Hematopoietic multipotent progenitor cell treated with erythropoietin and hydrocortisone succinate and interleukin-3 and kit ligand, for 15 days (in vitro differentiated cells): ENCODE results near the gene BMP15.
A peak's percentile ranks its signal among the peaks of the same experiment; 100 is the strongest.

Experiments used
- DNase-seq: peaks from one replicate; pipeline ENCODE4 v3.0.0-alpha.2; 2015; ENCODE audit warnings: low spot score

BMP15 gene

GRCh38 chrX:50910685-50911176, at the start of gene BMP15:
Gene BMP15 (plus strand): TSS chrX:50910735. CDS start chrX:50910784, 49 bp downstream.
- no peak for DNase-seq

GRCh38 chrX:50863471-50863870, 47.1 kb upstream of the BMP15 start:
- DNase-seq, result no peak

DNA sequence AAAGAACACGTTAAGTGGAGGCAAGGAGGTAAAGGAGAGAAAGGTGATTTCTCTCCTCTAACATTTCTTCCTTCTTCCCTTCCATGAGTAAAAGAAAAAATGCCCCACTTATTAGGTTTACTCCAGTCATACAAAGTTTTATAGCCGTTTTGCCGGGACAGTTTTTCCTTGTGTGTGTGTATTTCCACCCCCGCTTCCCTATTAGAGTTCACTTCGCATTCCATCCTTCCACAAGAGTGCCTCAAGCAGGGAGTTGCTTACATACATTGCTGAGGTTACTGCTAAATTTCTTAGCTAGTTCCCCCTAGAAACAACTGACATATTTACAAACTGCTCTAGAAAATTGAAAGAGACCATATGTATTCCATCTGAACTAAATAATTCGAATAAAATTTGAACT, 45.2 kb upstream of the BMP15 start:
- no peak for DNase-seq

DNA sequence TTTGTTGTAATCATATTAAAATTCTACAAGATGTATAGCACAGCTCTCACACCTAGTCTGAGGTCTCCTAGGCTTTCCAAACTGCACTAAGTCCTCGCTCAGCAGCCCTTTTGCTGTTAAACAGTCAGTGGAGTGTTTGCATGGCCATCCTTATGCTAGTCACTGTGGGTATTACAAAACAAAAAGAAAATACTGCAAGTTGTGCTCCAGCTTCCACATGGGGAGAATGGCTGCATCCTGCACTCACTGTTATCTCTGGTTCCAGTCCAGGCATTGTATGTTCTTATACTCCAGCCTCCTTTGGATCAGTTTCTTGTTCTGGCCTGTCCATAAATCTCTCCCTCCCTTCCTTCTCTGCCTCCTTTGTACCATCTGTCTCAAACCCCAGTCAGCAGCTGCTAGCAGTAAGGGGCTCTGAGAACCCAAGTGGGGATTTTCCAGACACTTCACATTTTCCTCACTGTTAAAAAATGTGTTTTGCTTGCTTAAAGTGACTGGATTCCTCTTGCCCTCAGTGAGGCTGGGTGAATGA, 38.5 kb upstream of the BMP15 start:
- DNase-seq, result no peak

DNA sequence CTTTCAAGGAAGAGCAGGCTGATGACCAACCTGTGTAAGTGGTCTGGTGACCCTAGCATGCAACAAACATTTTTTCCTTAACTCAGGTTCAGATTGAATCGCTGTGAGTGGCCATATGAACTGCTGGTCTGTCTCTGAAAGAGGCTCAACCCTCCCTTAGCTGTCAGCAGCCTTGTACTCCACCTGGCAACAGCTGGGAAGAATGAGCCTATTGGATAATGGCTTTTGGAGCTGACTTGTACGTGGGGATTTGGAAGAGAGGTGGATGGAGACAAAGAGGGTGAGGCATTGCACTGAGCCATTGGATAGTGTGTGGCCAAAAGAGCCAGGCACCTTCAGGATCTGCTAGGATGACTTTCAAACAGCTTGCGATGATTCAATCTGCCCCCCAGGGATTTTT, 35.7 kb upstream of the BMP15 start:
- no peak for DNase-seq

- DNase-seq, result no peak
These were observed 34.0 kb upstream of the BMP15 start for GRCh38 chrX:50876551-50876950.

GRCh38 chrX:50877310-50877709, 33.2 kb upstream of the BMP15 start:
- no peak for DNase-seq

DNA sequence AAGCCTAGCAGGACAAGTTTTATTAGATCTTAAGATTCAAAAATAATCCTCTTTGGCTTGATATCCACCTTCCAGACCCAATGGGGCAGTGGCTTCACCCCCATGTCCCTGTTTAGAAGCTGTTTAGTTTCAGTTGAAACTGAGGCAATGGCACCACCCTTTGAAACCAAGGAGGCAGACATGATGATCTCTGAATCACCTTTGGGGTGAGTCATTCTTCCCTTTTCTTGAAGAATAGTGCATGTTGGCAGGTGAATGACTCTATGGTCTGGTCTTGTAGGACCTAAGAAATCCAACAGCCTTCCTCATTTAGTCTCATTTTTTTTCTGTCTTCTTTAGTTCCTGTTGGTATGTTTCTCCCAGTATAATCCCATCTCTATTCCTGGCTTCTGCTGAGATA, 29.5 kb upstream of the BMP15 start:
- DNase-seq, result no peak

- no peak for DNase-seq
These were observed 21.7 kb upstream of the BMP15 start for GRCh38 chrX:50888884-50889283.

DNA sequence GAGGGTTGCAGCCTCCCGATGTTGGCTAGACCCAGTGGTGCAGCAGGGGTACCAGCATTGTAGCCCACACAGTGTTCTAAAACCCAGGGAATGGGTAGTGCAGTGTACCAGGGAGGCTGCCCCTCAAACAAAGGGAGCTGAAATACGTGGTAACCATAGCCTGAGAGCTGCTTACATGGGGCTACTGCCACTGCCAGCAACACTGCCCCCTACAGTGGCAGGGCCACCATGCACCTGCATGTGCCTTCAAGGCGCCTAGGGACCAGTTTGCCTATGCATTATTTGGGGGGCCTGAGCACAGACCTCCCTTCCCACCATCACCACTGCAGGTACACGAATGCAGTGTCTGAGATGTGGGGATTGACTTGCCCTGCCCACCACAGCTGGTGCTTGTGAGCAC, 21.0 kb upstream of the BMP15 start:
- DNase-seq, result no peak

GRCh38 chrX:50893047-50893446, 17.5 kb upstream of the BMP15 start:
- DNase-seq, result no peak

DNA sequence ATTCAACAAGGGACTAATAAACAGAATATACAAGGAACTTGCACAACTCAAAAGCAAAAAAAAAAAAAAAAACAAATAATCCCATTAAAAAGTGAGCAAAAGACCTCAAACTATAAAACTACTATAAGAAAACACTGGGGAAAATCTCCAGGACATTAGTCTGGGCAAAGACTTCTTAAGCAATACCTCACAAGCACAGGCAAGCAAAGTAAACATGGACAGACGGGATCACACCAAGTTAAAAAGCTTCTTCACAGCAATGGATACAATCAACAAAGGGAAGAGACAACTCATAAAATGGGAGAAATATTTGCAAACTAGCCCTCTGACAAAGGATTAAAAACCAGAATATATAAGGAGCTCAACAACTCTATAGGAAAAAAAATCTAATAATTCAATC, 17.1 kb upstream of the BMP15 start:
- DNase-seq, result no peak

- DNase-seq, result peak; percentile 18
These were observed 5.2 kb upstream of the BMP15 start for GRCh38 chrX:50905334-50905733.

DNA sequence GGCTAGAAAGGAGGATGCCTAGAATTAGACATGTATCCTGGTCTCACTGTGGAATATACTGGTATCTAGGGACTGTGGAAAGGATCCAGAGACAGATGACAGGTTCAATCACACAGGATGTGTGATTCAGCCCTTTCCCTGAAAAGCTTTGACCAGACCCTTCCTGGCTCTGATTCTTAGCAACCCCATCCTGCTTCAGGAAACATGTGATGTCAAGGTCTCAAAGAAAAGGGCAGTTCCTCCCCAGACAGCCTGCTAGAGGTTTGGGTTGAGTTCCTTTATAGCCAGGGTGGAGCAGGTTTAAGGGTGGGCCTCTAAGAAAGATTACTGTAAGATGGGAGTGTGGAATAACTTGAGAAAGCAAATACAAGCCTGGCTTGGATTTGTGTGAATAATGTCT, 3.0 kb downstream of the BMP15 start:
- DNase-seq, result no peak

GRCh38 chrX:50920132-50920531, 9.6 kb downstream of the BMP15 start:
- DNase-seq, result no peak

- DNase-seq, result no peak
These were observed 16.6 kb downstream of the BMP15 start for GRCh38 chrX:50927127-50927526.

DNA sequence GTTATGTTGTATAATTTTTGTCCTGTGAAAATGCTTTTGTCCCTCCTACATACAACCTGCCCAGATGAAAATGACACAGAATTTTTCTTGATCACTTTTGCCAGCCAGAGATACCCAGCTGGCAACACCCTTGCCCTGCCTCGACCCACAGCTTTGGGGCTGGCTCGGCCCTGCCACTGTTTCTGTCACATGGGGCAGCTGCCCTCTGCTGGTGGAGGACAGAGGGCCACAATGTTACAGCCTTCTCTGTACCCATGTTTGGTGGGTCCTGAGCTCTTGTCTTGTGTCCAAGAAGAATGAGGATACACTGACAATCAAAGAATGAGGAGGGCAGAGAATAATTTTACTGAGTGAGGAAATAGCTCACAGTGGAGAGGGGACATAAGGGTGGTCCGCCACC, 31.1 kb downstream of the BMP15 start:
- no peak for DNase-seq

GRCh38 chrX:50942471-50942870, 31.9 kb downstream of the BMP15 start:
- no peak for DNase-seq

GRCh38 chrX:50952406-50952805, 41.9 kb downstream of the BMP15 start:
- DNase-seq, result no peak

- no peak for DNase-seq
These were observed 43.3 kb downstream of the BMP15 start for GRCh38 chrX:50953832-50954231.

GRCh38 chrX:50962156-50962555, 51.6 kb downstream of the BMP15 start:
- DNase-seq, result no peak

- DNase-seq, result no peak
These were observed 53.3 kb downstream of the BMP15 start for GRCh38 chrX:50963842-50964241.
